ENCODE results near the gene C11orf65. TPM values are rescaled to one million over a fixed set of nuclear protein-coding genes. Genes with fewer than 3 reads are reported as not detected.

The C11orf65 gene
- total and polyA plus RNA-seq, 9 donors = 0.35 to 1.2 (median 0.80) TPM

DNA sequence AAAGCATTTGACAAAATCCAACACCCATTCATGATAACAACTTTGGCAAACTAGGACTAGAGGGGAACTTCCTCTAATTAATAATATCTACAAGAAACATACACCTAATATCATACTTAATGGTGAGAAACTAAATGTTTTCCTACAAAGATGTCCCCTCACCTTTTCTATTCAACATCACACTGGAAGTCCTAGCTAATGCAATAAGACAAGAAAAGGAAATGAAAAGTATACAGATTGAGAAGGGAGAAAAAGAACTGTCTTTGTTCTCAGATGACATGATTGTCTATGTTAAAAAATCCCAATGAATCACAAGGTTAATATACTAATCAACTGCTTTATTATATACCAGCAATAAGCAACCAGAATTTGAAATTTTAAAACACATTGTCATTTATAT is 52.4 kb downstream of the C11orf65 start:
- no peaks in the 10 kb centered on the region for H3K4me1 ChIP-seq (ENCODE audit: insufficient read depth)
- no peaks in the 10 kb centered on the region for H3K9me3 ChIP-seq
- TF ChIP-seq POLR2A (IDR thresholded peaks at IDR 0.05) (no peak), EP300 (IDR thresholded peaks at IDR 0.05) (no peak)
- TF ChIP-seq, protein P1, sequence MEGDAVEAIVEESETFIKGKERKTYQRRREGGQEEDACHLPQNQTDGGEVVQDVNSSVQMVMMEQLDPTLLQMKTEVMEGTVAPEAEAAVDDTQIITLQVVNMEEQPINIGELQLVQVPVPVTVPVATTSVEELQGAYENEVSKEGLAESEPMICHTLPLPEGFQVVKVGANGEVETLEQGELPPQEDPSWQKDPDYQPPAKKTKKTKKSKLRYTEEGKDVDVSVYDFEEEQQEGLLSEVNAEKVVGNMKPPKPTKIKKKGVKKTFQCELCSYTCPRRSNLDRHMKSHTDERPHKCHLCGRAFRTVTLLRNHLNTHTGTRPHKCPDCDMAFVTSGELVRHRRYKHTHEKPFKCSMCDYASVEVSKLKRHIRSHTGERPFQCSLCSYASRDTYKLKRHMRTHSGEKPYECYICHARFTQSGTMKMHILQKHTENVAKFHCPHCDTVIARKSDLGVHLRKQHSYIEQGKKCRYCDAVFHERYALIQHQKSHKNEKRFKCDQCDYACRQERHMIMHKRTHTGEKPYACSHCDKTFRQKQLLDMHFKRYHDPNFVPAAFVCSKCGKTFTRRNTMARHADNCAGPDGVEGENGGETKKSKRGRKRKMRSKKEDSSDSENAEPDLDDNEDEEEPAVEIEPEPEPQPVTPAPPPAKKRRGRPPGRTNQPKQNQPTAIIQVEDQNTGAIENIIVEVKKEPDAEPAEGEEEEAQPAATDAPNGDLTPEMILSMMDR (IDR thresholded peaks at IDR 0.05) = no peak
- H3K36me3 ChIP-seq = no peaks in the 10 kb centered on the region
- H3K27me3 ChIP-seq = no peaks in the 10 kb centered on the region
- H3K4me3 ChIP-seq = no peak overlapping the region
- intact Hi-C loops (cut with DNase I) = no loop called here
- no peak for DNase-seq
- H3K27ac ChIP-seq = no peak overlapping the region

DNA sequence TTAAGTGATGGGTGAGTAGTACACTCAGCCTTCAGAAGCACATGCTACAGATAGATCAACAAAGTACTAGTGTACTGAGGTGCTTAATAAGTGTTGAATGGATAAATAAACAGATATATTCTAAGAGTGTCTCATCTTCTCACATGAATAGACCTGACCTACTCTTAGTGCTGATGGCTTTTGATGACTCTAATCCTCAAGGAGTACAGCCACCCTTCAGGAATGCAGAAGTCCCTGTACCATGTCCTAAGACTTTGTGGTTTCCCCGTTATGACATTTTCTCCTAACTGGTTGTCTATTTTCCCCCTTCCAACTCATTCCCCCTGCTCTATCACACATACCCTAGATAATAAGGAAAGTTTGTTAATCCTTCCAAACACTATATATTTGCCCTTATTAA is 61.6 kb downstream of the C11orf65 start:
- no peak overlapping the region for H3K27ac ChIP-seq
- H3K9me3 ChIP-seq = no peaks in the 10 kb centered on the region
- no peak for DNase-seq
- no peaks in the 10 kb centered on the region for H3K36me3 ChIP-seq
- H3K4me1 ChIP-seq (ENCODE audit: insufficient read depth) = peaks cover 2% of the 10 kb centered on the region
- no peaks in the 10 kb centered on the region for H3K27me3 ChIP-seq
- 85 to 90% (median 89%) methylated on average over 1 of the region's 1 CpG for WGBS, 3 donors
- TF ChIP-seq, protein P1 (IDR thresholded peaks at IDR 0.05) = no peak
- TF ChIP-seq POLR2A (IDR thresholded peaks at IDR 0.05) (no peak), EP300 (IDR thresholded peaks at IDR 0.05) (no peak)
- intact Hi-C loops (cut with DNase I) = no loop called here
- H3K4me3 ChIP-seq = no peak overlapping the region

DNA sequence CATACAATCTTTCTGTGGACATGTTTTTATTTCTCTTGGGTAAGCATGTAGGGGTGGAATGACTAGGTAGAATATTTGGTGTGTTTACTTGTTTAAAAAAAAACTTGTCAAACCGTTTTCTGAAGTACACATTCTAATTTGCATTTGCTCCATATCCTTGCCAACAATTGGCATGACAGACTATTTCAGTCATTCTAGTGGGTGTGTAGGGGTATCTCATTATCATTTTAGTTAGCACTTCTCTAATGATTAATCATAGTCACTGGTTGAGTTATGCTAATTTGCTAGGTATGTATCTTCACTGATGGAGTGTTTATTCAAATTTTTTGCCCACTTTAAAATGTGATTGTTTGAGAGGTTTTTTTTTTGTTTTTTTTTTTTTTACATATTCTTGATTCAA is 64.3 kb downstream of the C11orf65 start:
- no peaks in the 10 kb centered on the region for H3K27me3 ChIP-seq
- intact Hi-C loops (cut with DNase I) = no loop called here
- TF ChIP-seq, protein P1 (IDR thresholded peaks at IDR 0.05) = no peak
- TF ChIP-seq POLR2A (IDR thresholded peaks at IDR 0.05) (no peak), EP300 (IDR thresholded peaks at IDR 0.05) (no peak)
- peaks cover 2% of the 10 kb centered on the region for H3K4me1 ChIP-seq (ENCODE audit: insufficient read depth)
- WGBS, 3 donors = 40 to 65% (median 49%) methylated on average over 1 of the region's 1 CpG
- no peak overlapping the region for H3K27ac ChIP-seq
- H3K4me3 ChIP-seq = no peak overlapping the region
- no peak for DNase-seq
- no peaks in the 10 kb centered on the region for H3K9me3 ChIP-seq
- no peaks in the 10 kb centered on the region for H3K36me3 ChIP-seq

DNA sequence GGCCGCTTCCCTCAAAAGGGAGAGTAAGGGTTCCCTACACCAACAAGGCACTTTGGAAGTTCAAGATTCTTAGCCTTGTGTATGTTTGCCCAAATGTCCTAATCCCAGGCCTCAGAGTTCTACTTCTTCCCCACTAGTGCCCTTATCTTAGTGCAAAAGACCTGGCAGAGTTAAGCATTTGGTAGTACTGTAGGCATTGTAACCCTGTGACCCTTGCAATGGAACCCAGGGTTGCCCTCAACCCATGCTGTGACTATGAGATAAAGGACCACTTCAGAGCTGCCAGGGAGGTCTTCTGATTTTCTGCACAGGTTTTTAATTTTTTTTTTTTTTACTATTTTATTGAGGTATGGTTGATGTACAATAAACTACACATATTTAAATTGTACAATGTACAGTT is 65.1 kb downstream of the C11orf65 start:
- intact Hi-C loops (cut with DNase I) = no loop called here
- WGBS, 3 donors = 93 to 100% (median 98%) methylated on average over 1 of the region's 1 CpG
- no peaks in the 10 kb centered on the region for H3K27me3 ChIP-seq

More for the DNA sequence above, 65.1 kb downstream of the C11orf65 start:
- no peak for DNase-seq
- H3K4me1 ChIP-seq (ENCODE audit: insufficient read depth) = peaks cover 2% of the 10 kb centered on the region
- no peak overlapping the region for H3K4me3 ChIP-seq
- no peak overlapping the region for H3K27ac ChIP-seq
- no peaks in the 10 kb centered on the region for H3K36me3 ChIP-seq
- TF ChIP-seq, protein P1 (IDR thresholded peaks at IDR 0.05) = no peak
- TF ChIP-seq EP300 (IDR thresholded peaks at IDR 0.05) = no peak
- no peak for TF ChIP-seq POLR2A (IDR thresholded peaks at IDR 0.05)
- H3K9me3 ChIP-seq = no peaks in the 10 kb centered on the region

All from ovary (tissue), 9 donors.